Measurements from ENCODE around the gene TTLL6.
A peak's percentile ranks its signal among the peaks of the same experiment; 100 is the strongest.
"Not testable (repeated sequence)": the region's sequence is repeated elsewhere in the genome, so short reads cannot be mapped to it uniquely, and the experiment has no call there.

Gene TTLL6

GRCh38 chr17:48816774-48817590 lies at the start of gene TTLL6:
Gene TTLL6, minus strand, starts transcription at chr17:48817229. Its CDS starts 157 bp downstream, at chr17:48817072.
- peak; percentile 92 for DNase-seq

- no peak for DNase-seq
Measured at GRCh38 chr17:48860456-48860855, 43.4 kb upstream of the TTLL6 start.

- DNase-seq: no peak
Measured at GRCh38 chr17:48860034-48860433, 43.0 kb upstream of the TTLL6 start.

- no peak for DNase-seq
Measured at GRCh38 chr17:48856122-48856821, 39.2 kb upstream of the TTLL6 start.

GRCh38 chr17:48854774-48855476 lies 37.9 kb upstream of the TTLL6 start:
- no peak for DNase-seq

GRCh38 chr17:48850792-48851323 lies 33.8 kb upstream of the TTLL6 start:
- DNase-seq: no peak

GRCh38 chr17:48843187-48843900 lies 26.3 kb upstream of the TTLL6 start:
- DNase-seq: no peak

GRCh38 chr17:48842746-48843145 lies 25.7 kb upstream of the TTLL6 start:
- DNase-seq: no peak

GRCh38 chr17:48841395-48841831 lies 24.4 kb upstream of the TTLL6 start:
- no peak for DNase-seq

- DNase-seq: no peak
Measured at GRCh38 chr17:48840441-48840840, 23.4 kb upstream of the TTLL6 start.

- DNase-seq: not testable (repeated sequence)
Measured at GRCh38 chr17:48837458-48837857, 20.4 kb upstream of the TTLL6 start.

GRCh38 chr17:48835971-48836370 lies 18.9 kb upstream of the TTLL6 start:
- no peak for DNase-seq

- no peak for DNase-seq
Measured at GRCh38 chr17:48834973-48835372, 17.9 kb upstream of the TTLL6 start.

- no peak for DNase-seq
Measured at GRCh38 chr17:48831549-48831883, 14.5 kb upstream of the TTLL6 start.

GRCh38 chr17:48830840-48831548 lies 14.0 kb upstream of the TTLL6 start, which contains the start of gene CALCOCO2:
Gene CALCOCO2, plus strand, starts transcription at chr17:48831035. Its CDS starts 10,673 bp downstream, at chr17:48841708.
- peak; percentile 95 for DNase-seq

GRCh38 chr17:48825446-48826381 lies 8.7 kb upstream of the TTLL6 start:
- DNase-seq: no peak

- DNase-seq: not testable (repeated sequence)
Measured at GRCh38 chr17:48820936-48821335, 3.9 kb upstream of the TTLL6 start.

GRCh38 chr17:48819466-48819865 lies 2.4 kb upstream of the TTLL6 start:
- DNase-seq: no peak

GRCh38 chr17:48818361-48818841 lies 1.4 kb upstream of the TTLL6 start:
- no peak for DNase-seq

GRCh38 chr17:48816438-48816773 lies 623 bp downstream of the TTLL6 start:
- DNase-seq: no peak

- DNase-seq: no peak
Measured at GRCh38 chr17:48815311-48815710, 1.7 kb downstream of the TTLL6 start.
